B cell (primary cell): ENCODE data around the gene RFTN2. TPM values are rescaled to one million over a fixed set of nuclear protein-coding genes. Genes with fewer than 3 reads are reported as not detected.

ENCODE experiments used
- ATAC-seq: fragments of 200-7000 bp; cut with Tn5 transposase; one replicate; pipeline ENCODE4 v1.10.0; 2021; ENCODE audit warnings: low read depth, mild to moderate bottlenecking, moderate number of reproducible peaks, moderate library complexity
- CTCF ChIA-PET: fragments of 350-600 bp; sonication (Branson Sonifier 250); formaldehyde crosslinking; loops from one replicate; lab custom pipeline; 2021; ENCODE audit warnings: antibody characterized with exemption, inconsistent platforms; lab: Charles Lee
- POLR2A ChIA-PET: fragments of 350-600 bp; sonication (Branson Sonifier 250); formaldehyde crosslinking; loops from one replicate; lab custom pipeline; 2021; ENCODE audit warnings: antibody characterized with exemption; lab: Charles Lee
- DNase-seq: peaks from one replicate; pipeline ENCODE4 v3.0.0; 2013
- H2AFZ ChIP-seq: 2 replicates; pipeline ENCODE4 v1.6.1; 2012; ENCODE audit warnings: mild to moderate bottlenecking, low read depth, low read length; ENCODE audit not compliant: insufficient read depth, poor library complexity, severe bottlenecking
- H3K27ac ChIP-seq, 2 donors: 1 replicate in 1 of 2; 2 replicates in 1 of 2; pipeline ENCODE4 v1.5.1; 2012 to 2013; ENCODE audit warnings: low read length in 2 of 2, mild to moderate bottlenecking in 2 of 2, moderate library complexity in 1 of 2
- H3K27me3 ChIP-seq, 4 experiments: fragments of 200-600 bp in 1 of 4; sonication (generic) in 1 of 4; replicated peaks in 1 of 4; 1 replicate in 2 of 4; 2 replicates in 2 of 4; pipeline versions ENCODE4 v1.6.1 to v1.7.0; 2013 to 2016; ENCODE audit warnings: low read length in 3 of 4, mild to moderate bottlenecking in 2 of 4, mixed read lengths in 1 of 4, moderate library complexity in 1 of 4; ENCODE audit not compliant: insufficient read depth in 4 of 4, control insufficient read depth in 3 of 4; ENCODE audit errors: control extremely low read depth in 1 of 4
- H3K36me3 ChIP-seq, 2 experiments: replicated peaks in 1 of 2; 1 replicate in 1 of 2; 2 replicates in 1 of 2; pipeline versions ENCODE4 v1.6.1 to v1.7.1; 2013; ENCODE audit warnings: low read length in 1 of 2; ENCODE audit not compliant: insufficient read depth in 2 of 2, control insufficient read depth in 1 of 2; ENCODE audit errors: control extremely low read depth in 1 of 2, extremely low read depth in 1 of 2
- H3K4me1 ChIP-seq, 2 donors: fragments of 200-600 bp in 1 of 2; sonication (generic) in 1 of 2; 1 replicate in 1 of 2; 2 replicates in 1 of 2; pipeline versions ENCODE4 v1.5.1 to v1.6.1; 2013 to 2017; ENCODE audit warnings: low read length in 2 of 2; ENCODE audit not compliant: control insufficient read depth in 2 of 2, insufficient read depth in 2 of 2
- H3K4me2 ChIP-seq: replicated peaks from 2 replicates; pipeline ENCODE3; 2012; ENCODE audit warnings: mild to moderate bottlenecking, low read depth, low read length; ENCODE audit not compliant: poor library complexity, severe bottlenecking
- H3K4me3 ChIP-seq, 5 experiments: fragments of 200-600 bp in 1 of 5; sonication (generic) in 1 of 5; 1 replicate in 3 of 5; 2 replicates in 2 of 5; pipeline versions ENCODE4 v1.5.1 to v1.7.0; 2011 to 2016; ENCODE audit warnings: low read length in 4 of 5, mild to moderate bottlenecking in 4 of 5, low read depth in 2 of 5, control low read depth in 1 of 5, moderate library complexity in 1 of 5; ENCODE audit not compliant: insufficient read depth in 1 of 5; ENCODE audit errors: control extremely low read depth in 1 of 5, extremely low read depth in 1 of 5
- H3K79me2 ChIP-seq: fragments of 200-600 bp; sonication (generic); one replicate; pipeline ENCODE4 v1.6.0; 2016; ENCODE audit warnings: low read length; ENCODE audit not compliant: control insufficient read depth, insufficient read depth
- H3K9ac ChIP-seq: fragments of 200-600 bp; sonication (generic); 2 replicates; pipeline ENCODE4 v1.6.1; 2017; ENCODE audit warnings: mild to moderate bottlenecking, low read length, moderate library complexity
- H3K9me3 ChIP-seq, 3 donors: one replicate each; pipeline versions ENCODE4 v1.6.1 to v1.7.1; 2013; ENCODE audit warnings: low read length in 2 of 3; ENCODE audit not compliant: control insufficient read depth in 2 of 3, insufficient read depth in 1 of 3; ENCODE audit errors: control extremely low read depth in 1 of 3
- H4K20me1 ChIP-seq: 2 replicates; pipeline ENCODE4 v1.6.0; 2012; ENCODE audit warnings: mild to moderate bottlenecking, low read length; ENCODE audit not compliant: insufficient read depth, control insufficient read depth, poor library complexity, severe bottlenecking
- H3K27ac Mint-ChIP-seq: one replicate; pipeline ENCODE4 v1.8.0; 2021; ENCODE audit warnings: mixed read lengths
- H3K27me3 Mint-ChIP-seq: one replicate; pipeline ENCODE4 v1.8.0; 2021; ENCODE audit warnings: mixed read lengths
- H3K4me1 Mint-ChIP-seq: one replicate; pipeline ENCODE4 v1.8.0; 2021; ENCODE audit warnings: mixed read lengths
- H3K4me3 Mint-ChIP-seq: one replicate; pipeline ENCODE4 v1.8.0; 2021; ENCODE audit warnings: mixed read lengths
- H3K9me3 Mint-ChIP-seq: one replicate; pipeline ENCODE4 v1.8.0; 2022; ENCODE audit warnings: mixed read lengths; ENCODE audit not compliant: insufficient read depth
- CTCF ChIP-seq: fragments of 200-600 bp; IDR thresholded peaks from one replicate; pipeline ENCODE4 v1.8.0; 2022; ENCODE audit warnings: antibody characterized with exemption, mild to moderate bottlenecking
- EZH2 ChIP-seq: IDR thresholded peaks from 2 replicates; pipeline ENCODE4 v1.6.1; 2012; ENCODE audit warnings: borderline replicate concordance, low read depth, mild to moderate bottlenecking, moderate library complexity, low read length; ENCODE audit not compliant: insufficient read depth, poor library complexity, severe bottlenecking
- WGBS: methylation state at CpG from one replicate; pipeline ENCODE4 v1.1.5; 2013; ENCODE audit warnings: missing lambda C conversion rate; ENCODE audit not compliant: insufficient coverage; 5-methylcytosine and 5-hydroxymethylcytosine counted together
- intact Hi-C: fragments of 100-400 bp; cut with micrococcal nuclease; formaldehyde crosslinking; loops from one replicate; pipeline ENCODE4 v1.10.0; 2022
- polyA plus RNA-seq: library from polyadenylated mRNA; depleted of rRNA; stranded (reverse); fragments of >200 nt; gene quantifications from 2 replicates; pipeline ENCODE4 v1.2.3, GENCODE V29; 2012
- total RNA-seq, 2 donors: library from RNA; stranded (reverse); fragments of 120-200 nt in 1 of 2; gene quantifications; 1 replicate in 1 of 2; 2 replicates in 1 of 2; pipeline versions ENCODE4 v1.2.3 to v1.2.4, GENCODE V29; 2013 to 2022

RFTN2 gene
- total and polyA plus RNA-seq, 2 donors (not counting 1 experiment from before 2014, with no cell fraction given) = not detected

- DNase-seq = no peak
- H4K20me1 ChIP-seq = no peaks in the 10 kb centered on the region
- Mint-ChIP-seq H3K27me3 (peaks cover 7% of the 10 kb centered on the region), H3K9me3 (peaks cover 9% of the 10 kb centered on the region), H3K4me1 (no peaks in the 10 kb centered on the region), H3K27ac (no peak overlapping the region), H3K4me3 (no peak overlapping the region)
- H3K4me1 ChIP-seq = no peaks in the 10 kb centered on the region
- H3K9me3 ChIP-seq = peaks cover 0 to 4% (median 0%) of the 10 kb centered on the region in 3 donors
- no peaks in the 10 kb centered on the region for H3K36me3 ChIP-seq
- H3K27ac ChIP-seq = no peak overlapping the region
- no peak for ATAC-seq
- no peak overlapping the region for H3K4me2 ChIP-seq
- intact Hi-C loops = no loop called here
- no peaks in the 10 kb centered on the region for H3K79me2 ChIP-seq
- ChIA-PET POLR2A (no interaction called here), CTCF (no interaction called here)
- H3K4me3 ChIP-seq = no peak overlapping the region
- H3K27me3 ChIP-seq = peaks cover 0 to 2% (median 0%) of the 10 kb centered on the region in 4 experiments
- no peak overlapping the region for H3K9ac ChIP-seq
- no peak overlapping the region for H2AFZ ChIP-seq
- TF ChIP-seq EZH2 (no peak), CTCF (no peak)
These were observed 42.2 kb downstream of the RFTN2 start for GRCh38 chr2:197633109-197633657.

GRCh38 chr2:197628043-197628500 lies 47.3 kb downstream of the RFTN2 start:
- peaks cover 5% of the 10 kb centered on the region for H3K9me3 Mint-ChIP-seq
- no peak overlapping the region for H3K4me3 Mint-ChIP-seq
- no peak for DNase-seq
- no peak overlapping the region for H3K4me3 ChIP-seq
- ATAC-seq = no peak
- intact Hi-C loops = no loop called here
- H3K79me2 ChIP-seq = no peaks in the 10 kb centered on the region
- H3K27ac Mint-ChIP-seq = no peak overlapping the region
- CTCF ChIA-PET = no interaction called here
- TF ChIP-seq EZH2 = no peak
- TF ChIP-seq CTCF = no peak
- H3K9ac ChIP-seq = no peak overlapping the region
- H3K4me1 ChIP-seq = no peaks in the 10 kb centered on the region
- WGBS = 31% methylated on average over 1 of the region's 4 CpGs
- no peaks in the 10 kb centered on the region for H3K36me3 ChIP-seq
- no peak overlapping the region for H2AFZ ChIP-seq
- H3K27me3 Mint-ChIP-seq = peaks cover 7% of the 10 kb centered on the region
- peaks cover 0 to 6% (median 0%) of the 10 kb centered on the region in 4 experiments for H3K27me3 ChIP-seq
- POLR2A ChIA-PET = no interaction called here
- no peak overlapping the region for H3K27ac ChIP-seq
- H4K20me1 ChIP-seq = no peaks in the 10 kb centered on the region
- no peaks in the 10 kb centered on the region for H3K4me1 Mint-ChIP-seq
- H3K4me2 ChIP-seq = no peak overlapping the region
- no peaks in the 10 kb centered on the region for H3K9me3 ChIP-seq
